Gastrocnemius medialis (tissue), 4 donors: Measurements from ENCODE around the gene ROR1. TPM values are rescaled to one million over a fixed set of nuclear protein-coding genes. Genes with fewer than 3 reads are reported as not detected.
"Not testable (repeated sequence)": the region's sequence is repeated elsewhere in the genome, so short reads cannot be mapped to it uniquely, and the experiment has no call there.

ENCODE experiments used
- ATAC-seq, 2 donors: fragments of 150-250 bp; one replicate each; pipeline ENCODE4 v1.9.1; 2016
- DNase-seq, 2 donors: peaks; one replicate each; pipeline ENCODE4 v3.0.0-alpha.2; 2019
- H3K27ac ChIP-seq, 4 donors: fragments of 200-600 bp; sonication (generic); 1 replicate in 1 of 4; 2 replicates in 3 of 4; pipeline ENCODE4 v1.5.1; 2016 to 2018; ENCODE audit warnings: mild to moderate bottlenecking in 2 of 4, moderate library complexity in 1 of 4
- H3K27me3 ChIP-seq, 3 donors: fragments of 200-600 bp; sonication (generic) in 2 of 3; 1 replicate in 1 of 3; 2 replicates in 2 of 3; pipeline versions ENCODE4 v1.5.1 to v1.6.0; 2016 to 2019; ENCODE audit warnings: mild to moderate bottlenecking in 1 of 3, moderate library complexity in 1 of 3
- H3K36me3 ChIP-seq, 2 donors: fragments of 200-600 bp; sonication (generic) in 1 of 2; one replicate each; pipeline ENCODE4 v1.5.1; 2017 to 2018
- H3K4me1 ChIP-seq, 2 donors: fragments of 200-600 bp; sonication (generic) in 1 of 2; one replicate each; pipeline ENCODE4 v1.5.1; 2016 to 2017; ENCODE audit warnings: mild to moderate bottlenecking in 2 of 2
- H3K4me3 ChIP-seq, 4 donors: fragments of 200-600 bp; sonication (generic) in 3 of 4; 1 replicate in 1 of 4; 2 replicates in 3 of 4; pipeline ENCODE4 v1.5.1; 2016 to 2019; ENCODE audit warnings: mild to moderate bottlenecking in 2 of 4
- H3K9me3 ChIP-seq, 3 donors: fragments of 200-600 bp; sonication (generic) in 2 of 3; 1 replicate in 1 of 3; 2 replicates in 2 of 3; pipeline ENCODE4 v1.5.1; 2016 to 2019
- POLR2A ChIP-seq, 2 donors: fragments of 450-650 bp; IDR thresholded peaks; one replicate each; pipeline ENCODE4 v1.6.1; 2017; ENCODE audit warnings: antibody characterized with exemption in 2 of 2, mild to moderate bottlenecking in 2 of 2, moderate library complexity in 2 of 2
- in situ Hi-C, 4 donors: fragments of 200-750 bp; cut with MboI; loops; one replicate each; pipeline versions ENCODE4 v1.15.0 to v1.8.0; 2017; ENCODE audit warnings: low sequenced_read_pairs in 4 of 4
- intact Hi-C: fragments of 100-400 bp; cut with DNase I; formaldehyde crosslinking; loops from one replicate; pipeline ENCODE4 v1.15.1; 2023; ENCODE audit warnings: low total_unique reads
- total RNA-seq, 4 donors: library from RNA; depleted of rRNA; stranded (reverse); fragments of >200 nt; gene quantifications; one replicate each; pipeline versions ENCODE4 v1.1.0 to v1.2.3, GENCODE V29; 2016
- TF ChIP-seq, protein P1 (sequence below), 5 experiments: fragments of 450-650 bp in 3 of 5; fragments of 200-600 bp in 2 of 5; sonication (generic) in 2 of 5; IDR thresholded peaks in 4 of 5; conservative IDR thresholded peaks in 1 of 5; 1 replicate in 4 of 5; 2 replicates in 1 of 5; pipeline ENCODE4 v1.5.1; 2016 to 2019; ENCODE audit warnings: antibody characterized with exemption in 5 of 5, mild to moderate bottlenecking in 3 of 5, moderate library complexity in 3 of 5

The ROR1 gene
- total RNA-seq, 4 donors from 2014 or later, result 2.5 to 4.3 (median 3.6) TPM

DNA sequence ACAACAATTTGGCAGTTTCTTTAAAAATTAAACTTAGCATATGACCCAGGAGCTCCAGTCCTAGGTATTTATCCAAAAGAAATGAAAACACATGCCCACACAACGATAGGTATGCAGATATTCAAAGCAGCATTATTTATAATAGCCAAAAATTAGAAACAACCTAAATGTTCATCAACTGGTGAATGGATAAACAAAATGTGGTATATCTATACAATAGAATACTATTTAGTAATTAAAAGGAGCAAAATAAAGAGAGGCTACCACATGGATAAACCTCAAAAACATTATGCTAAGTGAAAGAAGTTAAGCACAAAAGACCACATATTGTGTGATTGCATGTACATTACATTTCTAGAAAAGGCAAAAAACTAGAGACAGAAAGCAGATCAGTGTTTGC, 51.3 kb downstream of the ROR1 start:
- H3K27ac ChIP-seq, result no peak overlapping the region
- DNase-seq, result no peak
- in situ Hi-C loops (no loop called here), intact Hi-C loops (no loop called here)
- ATAC-seq, result no peak
- no peaks in the 10 kb centered on the region for H3K9me3 ChIP-seq
- TF ChIP-seq, protein P1, sequence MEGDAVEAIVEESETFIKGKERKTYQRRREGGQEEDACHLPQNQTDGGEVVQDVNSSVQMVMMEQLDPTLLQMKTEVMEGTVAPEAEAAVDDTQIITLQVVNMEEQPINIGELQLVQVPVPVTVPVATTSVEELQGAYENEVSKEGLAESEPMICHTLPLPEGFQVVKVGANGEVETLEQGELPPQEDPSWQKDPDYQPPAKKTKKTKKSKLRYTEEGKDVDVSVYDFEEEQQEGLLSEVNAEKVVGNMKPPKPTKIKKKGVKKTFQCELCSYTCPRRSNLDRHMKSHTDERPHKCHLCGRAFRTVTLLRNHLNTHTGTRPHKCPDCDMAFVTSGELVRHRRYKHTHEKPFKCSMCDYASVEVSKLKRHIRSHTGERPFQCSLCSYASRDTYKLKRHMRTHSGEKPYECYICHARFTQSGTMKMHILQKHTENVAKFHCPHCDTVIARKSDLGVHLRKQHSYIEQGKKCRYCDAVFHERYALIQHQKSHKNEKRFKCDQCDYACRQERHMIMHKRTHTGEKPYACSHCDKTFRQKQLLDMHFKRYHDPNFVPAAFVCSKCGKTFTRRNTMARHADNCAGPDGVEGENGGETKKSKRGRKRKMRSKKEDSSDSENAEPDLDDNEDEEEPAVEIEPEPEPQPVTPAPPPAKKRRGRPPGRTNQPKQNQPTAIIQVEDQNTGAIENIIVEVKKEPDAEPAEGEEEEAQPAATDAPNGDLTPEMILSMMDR (IDR thresholded peaks at IDR 0.05 in 4 of 5, conservative IDR thresholded peaks at IDR 0.05 in 1 of 5), result no peak
- TF ChIP-seq POLR2A (IDR thresholded peaks at IDR 0.05), result no peak
- H3K27me3 ChIP-seq, result no peaks in the 10 kb centered on the region
- no peak overlapping the region for H3K4me3 ChIP-seq
- H3K4me1 ChIP-seq, result peaks cover 18 to 40% of the 10 kb centered on the region in 2 donors
- H3K36me3 ChIP-seq, result no peaks in the 10 kb centered on the region

DNA sequence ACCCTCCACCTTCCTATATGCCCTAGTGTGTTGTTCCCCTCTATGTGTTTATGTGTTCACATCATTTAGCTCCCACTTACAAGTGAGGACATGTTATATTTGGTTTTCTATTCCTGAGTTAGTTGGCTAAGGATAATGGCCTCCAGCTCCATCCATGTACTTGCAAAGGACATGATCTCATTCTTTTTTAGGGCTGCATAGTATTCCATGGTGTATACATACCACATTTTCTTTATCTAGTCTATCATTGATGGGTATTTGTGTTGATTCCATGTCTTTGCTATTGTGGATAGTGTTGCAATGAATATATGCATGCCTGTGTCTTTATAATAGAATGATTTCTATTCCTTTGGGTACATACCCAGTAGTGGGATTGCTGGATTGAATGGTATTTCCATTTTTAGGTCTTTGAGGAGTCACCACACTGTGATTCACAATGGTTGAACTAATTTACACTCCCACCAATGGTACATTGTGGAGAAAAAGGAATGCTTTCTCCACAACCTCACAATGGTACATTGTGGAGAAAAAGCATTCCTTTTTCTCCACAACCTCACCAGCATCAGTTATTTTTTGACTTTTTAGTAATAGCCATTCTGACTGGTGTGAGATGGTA, 52.5 kb downstream of the ROR1 start:
- peaks cover 17 to 42% of the 10 kb centered on the region in 2 donors for H3K4me1 ChIP-seq
- DNase-seq, H3K4me3 ChIP-seq, H3K9me3 ChIP-seq, ATAC-seq, H3K27ac ChIP-seq, H3K36me3 ChIP-seq, in situ Hi-C loops, intact Hi-C loops, H3K27me3 ChIP-seq: not testable (repeated sequence)

DNA sequence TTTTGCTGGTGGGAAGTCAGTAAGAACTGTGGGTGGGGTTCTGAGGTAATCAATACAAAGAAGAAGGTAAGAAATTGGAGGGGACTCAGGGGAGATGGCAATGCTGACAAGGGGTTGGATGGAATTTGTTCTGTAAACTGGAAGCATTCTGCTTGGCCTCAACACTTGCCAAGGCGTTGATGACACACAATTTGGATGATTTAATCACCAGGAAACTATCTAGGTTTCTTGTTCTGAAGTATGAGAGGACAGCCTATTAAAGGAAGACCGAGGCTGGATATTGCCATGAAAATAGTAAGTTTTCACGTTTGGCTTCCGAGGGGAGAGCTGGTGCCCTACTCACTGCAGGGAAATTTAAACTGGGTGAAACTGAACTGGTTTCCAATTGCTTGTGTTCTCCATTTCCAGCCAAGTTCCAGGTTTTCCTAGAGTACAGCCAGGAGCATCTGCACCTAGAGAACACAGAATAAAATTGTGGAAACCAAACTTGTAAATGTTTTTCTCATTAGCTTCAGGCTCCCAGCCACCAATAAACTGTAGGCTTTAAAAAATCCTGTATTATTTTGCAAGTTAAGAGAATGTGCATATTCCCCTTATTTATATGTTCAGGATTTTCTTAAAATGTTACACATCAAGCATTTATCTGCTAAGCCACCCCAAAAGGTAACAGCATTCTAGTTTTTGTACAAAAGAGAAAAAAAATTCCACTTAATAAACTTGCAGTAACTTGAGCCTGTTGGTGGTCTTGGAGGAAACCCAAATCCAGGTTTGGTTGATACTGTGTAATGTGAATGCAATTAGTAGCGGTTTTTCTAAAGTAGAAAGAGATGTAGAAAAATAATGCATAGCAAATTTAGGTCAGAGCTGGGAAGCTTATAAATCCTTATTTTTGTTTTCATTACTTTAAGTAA, 53.8 kb downstream of the ROR1 start:
- no peaks in the 10 kb centered on the region for H3K9me3 ChIP-seq
- in situ Hi-C loops (no loop called here), intact Hi-C loops (no loop called here)
- H3K4me3 ChIP-seq, result no peak overlapping the region
- H3K4me1 ChIP-seq, result peaks cover 16 to 49% of the 10 kb centered on the region in 2 donors
- DNase-seq (no peak), ATAC-seq (no peak)
- TF ChIP-seq, protein P1 (IDR thresholded peaks at IDR 0.05 in 4 of 5, conservative IDR thresholded peaks at IDR 0.05 in 1 of 5), result no peak
- TF ChIP-seq POLR2A (IDR thresholded peaks at IDR 0.05), result no peak
- no peaks in the 10 kb centered on the region for H3K27me3 ChIP-seq
- H3K27ac ChIP-seq, result no peak overlapping the region
- H3K36me3 ChIP-seq, result no peaks in the 10 kb centered on the region

DNA sequence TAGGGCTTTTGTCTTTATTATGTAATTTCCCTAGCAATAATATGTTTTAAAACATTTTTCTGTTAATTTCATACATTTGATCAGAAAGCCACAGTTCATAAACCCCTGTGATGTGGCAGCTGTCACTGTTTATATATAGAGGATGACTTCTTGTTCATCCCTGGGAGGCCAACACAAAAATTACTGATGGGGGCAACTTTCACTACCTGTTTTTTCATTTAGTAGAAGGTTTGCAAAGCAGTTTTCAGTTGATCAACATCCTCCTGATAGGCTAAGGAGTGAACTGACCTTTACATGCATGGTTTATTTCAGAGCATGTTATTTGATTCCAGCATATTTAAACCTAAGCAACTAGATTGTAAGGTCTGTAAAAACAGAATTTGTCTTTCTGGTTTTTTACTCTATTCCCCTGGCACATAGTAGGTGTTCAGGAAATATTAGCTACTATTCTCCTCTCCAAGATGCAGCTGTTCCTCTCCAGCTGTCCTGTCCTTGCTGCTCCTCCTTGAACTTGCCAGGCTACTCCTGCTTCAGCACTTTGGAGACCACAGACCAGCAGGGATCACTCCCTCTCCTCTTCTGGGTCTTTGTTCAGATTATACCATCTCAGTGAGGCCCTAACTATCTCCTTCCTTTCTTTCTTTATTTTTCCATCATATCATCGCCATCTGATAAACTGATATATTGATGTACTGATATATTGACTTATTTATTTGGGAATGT, 54.7 kb downstream of the ROR1 start:
- Histone ChIP-seq H3K36me3 (no peaks in the 10 kb centered on the region), H3K4me3 (no peak overlapping the region), H3K27me3 (no peaks in the 10 kb centered on the region), H3K4me1 (peaks cover 16 to 53% of the 10 kb centered on the region in 2 donors), H3K27ac (no peak overlapping the region), H3K9me3 (no peaks in the 10 kb centered on the region)
- in situ Hi-C loops (no loop called here), intact Hi-C loops (no loop called here)
- ATAC-seq (no peak), DNase-seq (no peak)
- TF ChIP-seq, protein P1 (IDR thresholded peaks at IDR 0.05 in 4 of 5, conservative IDR thresholded peaks at IDR 0.05 in 1 of 5), result no peak
- no peak for TF ChIP-seq POLR2A (IDR thresholded peaks at IDR 0.05)
